GM19023 (cell line): Measurements from ENCODE around the gene EPHB3.

ENCODE experiments used
- ATAC-seq: cut with Tn5 transposase; IDR thresholded peaks from one replicate; pipeline ENCODE4 v1.9.1; 2021; ENCODE audit warnings: mild to moderate bottlenecking, moderate library complexity; ENCODE audit not compliant: unreplicated experiment

Gene EPHB3

GRCh38 chr3:184561061-184561912, at the start of gene EPHB3:
TSS of gene EPHB3 (plus strand) at chr3:184561785. CDS start at chr3:184562236, 451 bp downstream.
- peak; percentile 89 for ATAC-seq

GRCh38 chr3:184512621-184513020, 49.0 kb upstream of the EPHB3 start:
- no peak for ATAC-seq

DNA sequence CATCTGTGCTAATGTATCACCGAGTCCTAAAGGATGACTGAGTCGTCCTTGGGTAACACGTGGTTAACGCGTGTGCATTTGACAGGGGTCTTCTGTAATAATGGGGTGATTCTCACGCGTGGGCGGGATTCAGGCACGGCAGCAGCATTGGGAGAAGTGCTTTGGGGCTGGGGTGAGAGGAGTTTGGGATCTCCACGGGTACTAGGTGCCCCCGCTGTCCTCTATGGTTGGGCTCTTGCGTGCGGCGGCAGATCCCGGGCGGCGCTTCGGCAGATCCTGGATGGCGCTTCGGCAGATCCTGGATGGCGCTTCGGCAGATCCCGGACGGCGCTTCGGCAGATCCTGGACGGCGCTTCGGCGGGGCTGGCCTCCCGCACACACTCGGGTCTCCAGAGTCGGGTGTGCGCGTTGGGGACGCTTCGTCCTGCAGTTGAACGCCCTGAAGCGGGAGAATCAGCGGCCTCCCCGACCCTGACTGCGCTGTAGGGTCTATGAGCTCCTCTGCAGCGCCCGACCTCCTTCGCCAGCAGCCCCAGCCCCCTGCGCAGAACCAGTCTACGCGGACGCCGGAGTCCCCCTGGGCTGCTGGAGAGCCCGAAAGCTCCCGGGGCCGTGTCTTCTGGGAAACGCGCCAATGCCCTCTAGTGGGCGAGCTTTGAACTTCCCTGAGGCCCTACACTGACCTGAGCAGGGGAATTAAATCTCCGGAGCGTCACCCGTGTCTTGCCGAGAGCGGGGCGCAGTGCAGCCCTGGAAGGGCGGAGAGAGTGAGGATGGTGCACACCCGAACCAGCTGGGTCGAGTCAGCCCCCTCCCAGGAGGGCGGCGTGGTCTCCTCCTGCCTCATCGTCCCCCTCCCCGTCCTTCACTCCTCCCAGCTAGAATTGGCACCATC, 48.1 kb upstream of the EPHB3 start:
- ATAC-seq = peak; percentile 98

DNA sequence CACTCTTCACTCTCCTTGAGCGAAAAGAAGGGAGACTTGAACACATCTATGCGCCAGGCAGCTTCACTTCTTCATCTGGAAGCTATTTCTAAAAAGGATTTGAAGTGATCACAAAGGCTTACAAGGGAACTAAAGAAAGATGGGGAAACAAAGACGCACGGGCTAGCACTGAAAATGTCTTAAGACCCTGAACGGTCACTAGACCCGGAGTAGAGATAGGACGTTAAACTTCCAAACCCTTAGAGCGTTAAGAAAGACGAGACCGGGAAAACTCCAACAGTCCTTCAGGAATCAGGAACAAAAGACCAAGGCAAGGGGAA, 47.5 kb upstream of the EPHB3 start:
- ATAC-seq = peak; percentile 14

DNA sequence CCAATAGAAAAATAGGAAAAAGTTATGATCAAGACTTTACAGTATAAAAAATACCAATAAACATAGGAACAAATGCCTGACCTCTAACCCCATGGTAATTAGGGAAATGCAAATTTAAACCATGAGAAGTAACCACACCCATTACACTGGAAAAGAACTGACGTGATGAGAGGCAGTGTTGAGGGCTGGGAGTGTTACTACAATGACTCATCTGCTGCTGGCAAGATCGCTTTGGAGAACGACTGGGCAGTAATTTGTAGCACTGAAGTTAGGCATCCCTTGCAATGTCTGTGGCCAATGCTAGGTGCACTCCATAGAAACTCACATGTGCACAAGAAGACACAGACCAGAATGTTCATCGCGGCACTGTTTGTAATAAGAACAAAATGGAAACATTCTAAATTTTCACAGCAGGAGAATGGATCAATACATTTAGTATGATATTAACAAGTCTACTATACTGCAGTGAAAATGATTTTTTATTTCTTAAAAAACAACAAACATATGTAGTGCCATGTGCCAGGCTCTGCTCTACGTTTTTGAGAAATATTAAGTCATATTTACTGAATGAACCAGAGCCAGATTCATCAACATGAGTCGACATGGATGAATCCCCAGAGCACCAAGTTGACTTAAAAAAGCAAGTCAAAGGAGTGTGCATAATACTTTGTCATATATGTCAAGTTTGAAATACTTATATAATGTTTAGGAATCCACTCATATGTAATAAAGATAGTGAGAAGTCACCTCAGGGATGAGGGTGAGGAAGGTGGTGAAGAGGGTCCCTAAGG, 37.6 kb upstream of the EPHB3 start:
- no peak for ATAC-seq

DNA sequence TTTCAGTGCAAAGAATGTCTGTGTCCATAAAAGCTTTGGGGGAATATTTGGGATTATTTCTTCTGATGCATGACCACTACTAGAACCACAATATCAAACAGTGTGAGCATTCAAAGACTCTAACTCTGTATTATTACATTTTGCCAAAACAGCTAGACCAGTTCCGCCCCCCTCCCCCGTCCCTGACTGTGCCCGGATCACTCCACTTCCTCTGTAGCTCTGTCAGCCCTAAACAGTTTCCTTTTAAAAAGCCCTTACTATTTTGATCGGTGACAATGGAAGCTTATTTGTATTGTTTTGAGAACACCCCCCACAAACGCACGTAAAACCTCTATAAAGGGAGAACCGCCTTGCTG, 36.6 kb upstream of the EPHB3 start:
- no peak for ATAC-seq

DNA sequence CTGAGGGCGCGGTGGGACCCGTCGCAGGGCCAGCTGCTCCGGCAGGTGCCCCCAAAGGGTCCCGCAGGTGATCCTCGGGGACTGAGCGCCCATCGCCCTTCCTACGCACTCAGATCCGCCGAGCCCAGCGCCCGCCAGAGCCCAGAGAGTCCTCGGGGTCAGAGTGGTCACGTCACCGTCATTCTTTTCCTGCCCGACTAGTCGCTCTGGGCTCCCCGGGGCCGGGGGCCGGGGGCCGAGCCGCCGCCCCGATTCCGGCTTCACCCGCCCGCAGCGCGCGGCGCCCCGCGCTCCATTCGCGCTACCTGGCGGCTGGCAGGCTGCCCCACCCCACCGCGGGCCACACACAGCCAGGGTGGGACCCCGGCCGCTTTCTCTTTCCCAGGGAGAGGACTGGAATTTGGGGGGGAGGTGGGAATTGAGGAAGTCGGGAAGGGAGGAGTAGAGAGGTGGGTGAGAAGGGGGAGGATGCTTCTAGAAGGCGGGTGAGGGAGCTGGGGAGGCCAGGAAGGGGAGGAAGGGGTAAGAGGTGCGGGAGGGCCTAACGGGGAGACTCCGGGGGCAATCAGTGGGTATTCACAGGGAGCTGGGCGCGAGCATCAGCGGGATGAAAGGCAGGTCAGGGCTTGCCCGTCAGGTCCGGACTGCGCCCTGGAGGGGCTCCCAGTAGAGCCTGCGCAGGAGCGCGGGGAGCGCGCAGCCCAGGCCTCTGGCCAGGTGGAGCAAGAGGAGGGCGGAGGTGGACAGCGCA, 36.1 kb upstream of the EPHB3 start:
- ATAC-seq = no peak

DNA sequence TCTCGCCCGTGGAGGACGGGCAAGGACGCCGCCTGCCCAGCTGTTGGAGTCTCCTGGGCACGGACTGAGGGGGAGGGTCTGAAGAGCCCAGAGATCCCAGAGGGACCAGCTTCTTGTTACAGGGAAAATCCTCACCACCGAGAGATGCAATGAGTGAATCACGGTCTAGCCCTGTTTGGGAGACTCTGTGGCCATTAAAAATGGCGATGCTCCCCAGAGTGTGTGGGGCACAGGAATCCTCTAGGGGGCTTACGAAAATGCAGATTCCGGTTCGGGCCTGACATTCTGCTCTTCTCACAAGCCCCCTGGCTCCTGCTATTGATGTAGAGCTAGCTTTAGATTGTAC, 35.5 kb upstream of the EPHB3 start:
- ATAC-seq = no peak

GRCh38 chr3:184531626-184532280, 29.8 kb upstream of the EPHB3 start:
- ATAC-seq = no peak

DNA sequence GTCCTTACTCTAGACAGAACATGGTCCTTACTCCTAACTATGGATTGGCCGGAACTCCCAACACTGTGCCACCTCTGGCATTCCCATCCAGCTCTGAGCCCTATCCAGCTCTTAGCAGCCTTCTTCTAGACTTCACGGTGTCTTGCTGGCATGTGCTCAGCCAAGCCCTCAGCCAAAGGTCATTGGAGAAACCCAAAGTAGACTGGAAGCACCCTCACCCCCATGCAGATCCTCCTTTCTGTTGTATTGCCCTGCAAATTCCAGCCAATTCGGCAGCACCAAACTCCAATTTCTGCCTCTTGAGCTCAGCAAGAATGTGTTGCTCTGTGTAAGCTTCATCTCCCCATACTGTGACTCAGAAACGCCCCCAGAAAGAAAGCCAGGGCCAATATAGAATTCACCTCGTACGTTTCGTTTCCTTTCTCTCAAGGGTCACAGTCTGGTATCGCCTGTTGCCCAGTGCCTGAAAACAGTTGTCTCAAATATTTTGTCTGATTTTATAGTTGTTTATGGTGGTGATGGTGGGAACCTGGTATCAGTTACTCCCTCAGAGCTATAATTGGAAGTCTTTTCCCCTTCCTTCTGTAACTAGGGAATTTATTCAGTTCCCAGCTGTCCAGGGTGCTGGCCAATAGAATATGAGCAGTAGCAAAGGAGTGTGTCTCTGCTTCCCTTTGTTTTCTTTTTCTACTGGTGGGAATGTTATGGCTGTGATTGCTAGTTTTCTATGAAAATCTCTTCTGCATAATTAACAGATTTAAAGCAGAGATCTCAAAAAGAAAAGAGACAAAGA, 28.4 kb upstream of the EPHB3 start:
- no peak for ATAC-seq

DNA sequence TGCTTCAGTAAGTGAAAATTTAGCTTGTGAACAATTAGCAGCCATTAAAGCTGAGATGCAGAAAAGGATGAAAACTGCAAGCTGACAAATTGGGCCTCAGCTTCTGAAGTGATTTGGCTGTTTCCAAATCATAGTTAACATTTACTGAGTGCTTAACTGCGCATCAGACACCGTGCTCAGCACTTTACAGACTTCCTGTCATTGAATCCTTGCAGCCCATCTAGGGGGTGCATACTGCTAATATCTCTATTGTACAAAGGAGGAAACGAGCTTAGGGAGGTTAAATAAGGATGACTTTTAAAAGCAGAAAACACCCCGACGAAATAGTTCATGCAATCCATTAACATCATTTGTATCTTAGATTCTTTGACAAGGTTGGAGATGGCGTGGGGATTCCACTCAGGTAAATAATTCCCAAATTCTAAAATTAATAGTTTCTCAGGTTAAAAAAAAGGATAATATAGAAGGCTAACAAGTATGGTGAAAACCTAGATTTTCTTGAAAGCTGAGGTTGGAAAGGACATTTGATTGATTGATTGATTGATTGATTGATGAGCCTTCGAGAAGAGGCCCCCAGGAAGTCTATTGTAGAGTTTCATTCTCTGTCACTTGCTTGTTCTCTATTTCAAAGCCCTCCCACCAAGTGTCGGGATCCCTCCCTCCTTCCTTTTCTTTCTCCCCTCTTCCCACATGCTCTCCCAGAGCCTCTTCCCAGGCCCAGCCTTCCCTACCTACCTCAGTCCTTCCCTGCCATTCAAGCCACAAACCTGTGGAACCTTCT, 23.5 kb upstream of the EPHB3 start:
- no peak for ATAC-seq

DNA sequence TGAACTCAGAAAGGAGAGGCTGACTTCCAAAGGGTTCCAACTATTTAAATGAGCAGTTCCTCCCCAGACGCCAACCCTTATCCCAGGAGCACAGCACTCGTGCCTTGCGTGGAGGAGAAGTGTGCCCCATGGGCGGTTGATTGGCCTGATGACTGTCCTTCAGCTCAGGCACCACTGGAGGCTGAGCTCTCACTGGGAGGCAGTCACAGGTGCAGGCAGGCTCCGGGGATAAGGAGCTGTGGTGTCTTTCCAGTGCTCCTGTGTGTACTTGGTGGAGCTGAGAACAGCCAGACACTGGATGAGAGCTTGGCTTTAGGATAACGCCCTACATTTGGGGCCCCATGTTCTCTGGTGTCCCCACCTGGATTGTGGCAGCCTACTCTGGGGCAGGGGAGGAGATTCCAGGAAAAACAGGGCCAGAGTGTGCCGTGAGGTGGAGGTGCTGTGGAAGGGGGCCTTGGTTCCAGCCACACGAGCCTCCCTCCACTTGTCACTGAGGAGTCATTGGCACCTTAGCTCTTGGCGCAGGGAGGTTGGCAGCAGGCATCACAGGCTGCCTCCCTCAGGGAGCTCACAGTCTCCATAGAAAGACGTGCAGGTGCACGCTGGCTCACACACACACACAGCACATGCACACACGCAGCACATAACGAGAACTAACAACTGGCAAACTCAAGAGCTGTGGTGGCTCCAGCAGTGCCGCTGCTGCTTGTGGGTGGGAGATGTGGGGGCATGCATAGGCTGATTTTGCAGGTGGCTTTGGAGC, 22.7 kb upstream of the EPHB3 start:
- ATAC-seq = no peak

DNA sequence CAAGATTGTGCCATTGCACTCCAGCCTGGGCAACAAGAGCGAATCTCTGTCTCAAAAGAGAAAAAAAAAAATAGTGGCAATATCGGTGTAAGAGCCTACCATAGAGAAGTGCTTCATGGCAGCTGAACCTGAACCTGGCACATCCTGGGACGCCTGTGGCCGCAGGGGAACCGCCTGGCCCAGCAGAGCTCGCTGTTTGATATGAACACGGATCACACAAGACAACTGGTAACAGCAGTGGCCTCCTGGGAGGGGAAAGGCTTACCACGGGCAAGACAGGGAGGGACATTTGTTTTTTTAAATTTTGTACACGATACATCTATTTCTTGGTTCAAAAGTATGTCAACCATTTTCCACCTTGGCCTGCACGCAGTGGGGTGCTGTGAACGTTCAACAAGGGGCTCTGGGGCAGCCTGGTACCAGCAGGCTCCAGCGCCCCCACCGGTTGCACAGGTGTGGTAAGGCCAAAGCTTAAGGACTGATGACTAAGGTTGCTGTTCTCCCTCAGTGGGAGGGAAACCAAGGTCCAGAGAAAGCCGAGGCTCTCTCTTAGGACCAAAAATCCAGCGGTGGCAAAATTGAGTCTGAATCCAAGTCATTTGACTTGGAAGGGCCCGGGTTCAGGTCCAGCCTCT, 21.7 kb upstream of the EPHB3 start:
- ATAC-seq = no peak

GRCh38 chr3:184540777-184541681, 20.6 kb upstream of the EPHB3 start:
- ATAC-seq = no peak

GRCh38 chr3:184541886-184542562, 19.6 kb upstream of the EPHB3 start:
- ATAC-seq = no peak

DNA sequence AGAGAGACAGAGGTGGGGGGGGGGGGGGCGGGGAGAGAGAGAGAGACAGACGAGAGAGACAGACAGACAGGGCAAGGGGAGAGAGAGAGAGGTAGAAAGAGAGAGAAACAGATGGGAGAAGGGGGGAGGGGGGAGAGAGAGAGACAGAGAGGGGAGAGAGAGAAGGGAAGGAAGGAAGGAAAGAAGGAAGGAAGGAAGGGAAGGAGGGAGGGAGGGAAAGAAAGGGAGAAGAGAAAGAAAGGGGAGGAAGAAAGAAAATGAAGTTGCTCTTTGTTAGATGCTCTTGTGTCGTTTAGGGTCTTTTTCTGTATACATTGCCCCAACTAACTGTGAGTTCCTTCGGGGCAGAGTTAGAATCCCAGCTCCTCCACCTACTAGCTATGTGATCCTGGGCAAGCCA, 19.0 kb upstream of the EPHB3 start:
- no peak for ATAC-seq
